ENCODE data around the gene B3GNT5. TPM values are rescaled to one million over a fixed set of nuclear protein-coding genes. Genes with fewer than 3 reads are reported as not detected.

B3GNT5 gene
- total and polyA plus RNA-seq, 3 donors from 2014 or later, result 5.9 to 18.3 (median 6.3) TPM

DNA sequence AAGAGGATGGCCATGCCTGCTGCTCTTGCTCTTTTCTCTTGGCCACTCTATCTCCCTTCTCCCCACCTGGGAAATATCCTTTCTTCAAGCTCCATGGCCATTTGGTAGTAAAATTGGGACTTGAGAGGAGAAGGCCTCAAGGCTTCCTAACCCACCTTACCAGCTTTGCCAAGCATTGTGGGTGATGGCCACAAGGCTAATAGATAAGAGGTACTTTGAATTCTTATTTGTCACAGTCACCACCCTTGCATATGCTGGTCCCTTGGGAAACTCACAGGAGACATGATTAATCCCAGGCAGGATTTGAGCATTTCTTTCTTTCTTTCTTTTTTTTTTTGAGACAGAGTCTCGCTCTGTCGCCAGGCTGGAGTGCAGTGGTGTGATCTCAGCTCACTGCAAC, 37.2 kb downstream of the B3GNT5 start:
- 73 to 95% methylated on average over 2 of the region's 2 CpGs for WGBS, 2 donors
- Histone ChIP-seq H3K9me3 (no peaks in the 10 kb centered on the region), H3K4me3 (no peak overlapping the region), H3K27me3 (no peaks in the 10 kb centered on the region), H3K4me1 (no peaks in the 10 kb centered on the region), H3K36me3 (ENCODE audit: low read depth, missing control alignments) (no peaks in the 10 kb centered on the region), H3K27ac (no peak overlapping the region)
- TF ChIP-seq POLR2A (IDR thresholded peaks at IDR 0.05), result no peak
- TF ChIP-seq, protein P1, sequence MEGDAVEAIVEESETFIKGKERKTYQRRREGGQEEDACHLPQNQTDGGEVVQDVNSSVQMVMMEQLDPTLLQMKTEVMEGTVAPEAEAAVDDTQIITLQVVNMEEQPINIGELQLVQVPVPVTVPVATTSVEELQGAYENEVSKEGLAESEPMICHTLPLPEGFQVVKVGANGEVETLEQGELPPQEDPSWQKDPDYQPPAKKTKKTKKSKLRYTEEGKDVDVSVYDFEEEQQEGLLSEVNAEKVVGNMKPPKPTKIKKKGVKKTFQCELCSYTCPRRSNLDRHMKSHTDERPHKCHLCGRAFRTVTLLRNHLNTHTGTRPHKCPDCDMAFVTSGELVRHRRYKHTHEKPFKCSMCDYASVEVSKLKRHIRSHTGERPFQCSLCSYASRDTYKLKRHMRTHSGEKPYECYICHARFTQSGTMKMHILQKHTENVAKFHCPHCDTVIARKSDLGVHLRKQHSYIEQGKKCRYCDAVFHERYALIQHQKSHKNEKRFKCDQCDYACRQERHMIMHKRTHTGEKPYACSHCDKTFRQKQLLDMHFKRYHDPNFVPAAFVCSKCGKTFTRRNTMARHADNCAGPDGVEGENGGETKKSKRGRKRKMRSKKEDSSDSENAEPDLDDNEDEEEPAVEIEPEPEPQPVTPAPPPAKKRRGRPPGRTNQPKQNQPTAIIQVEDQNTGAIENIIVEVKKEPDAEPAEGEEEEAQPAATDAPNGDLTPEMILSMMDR (IDR thresholded peaks at IDR 0.05), result no peak
- no peak for DNase-seq
- intact Hi-C loops (cut with DNase I; ENCODE audit: low total_unique reads), result no loop called here

DNA sequence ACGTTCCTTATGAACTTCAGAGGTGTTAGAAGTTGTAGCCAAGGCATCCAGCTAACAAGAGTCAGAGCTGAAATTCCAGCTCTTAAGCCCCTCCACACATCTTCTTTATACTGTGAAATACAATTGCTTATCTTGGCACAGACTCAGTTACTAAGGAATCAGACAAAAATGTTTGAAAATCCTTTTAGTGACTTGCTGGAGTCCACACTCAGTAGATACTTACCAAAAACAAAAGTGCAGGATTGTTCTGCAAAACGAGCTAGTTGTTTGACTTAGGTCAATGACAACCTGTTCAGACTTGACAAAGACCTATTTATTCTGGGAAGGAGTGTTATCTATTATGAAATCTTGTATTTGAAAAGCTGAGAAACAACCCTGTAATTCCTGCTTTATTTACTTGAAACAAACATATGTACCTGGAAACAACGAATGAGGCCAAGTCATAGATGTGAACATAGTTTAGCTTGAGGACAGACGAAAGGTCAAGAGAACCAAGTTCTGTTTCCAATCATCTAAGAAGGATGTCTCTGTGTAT, 38.5 kb downstream of the B3GNT5 start:
- 74 to 77% methylated on average over 4 of the region's 4 CpGs for WGBS, 2 donors
- Histone ChIP-seq H3K36me3 (ENCODE audit: low read depth, missing control alignments) (no peaks in the 10 kb centered on the region), H3K27me3 (no peaks in the 10 kb centered on the region), H3K27ac (no peak overlapping the region), H3K4me3 (no peak overlapping the region), H3K4me1 (no peaks in the 10 kb centered on the region), H3K9me3 (no peaks in the 10 kb centered on the region)
- TF ChIP-seq POLR2A (IDR thresholded peaks at IDR 0.05), result no peak
- TF ChIP-seq, protein P1 (IDR thresholded peaks at IDR 0.05), result no peak
- intact Hi-C loops (cut with DNase I; ENCODE audit: low total_unique reads), result no loop called here
- no peak for DNase-seq

DNA sequence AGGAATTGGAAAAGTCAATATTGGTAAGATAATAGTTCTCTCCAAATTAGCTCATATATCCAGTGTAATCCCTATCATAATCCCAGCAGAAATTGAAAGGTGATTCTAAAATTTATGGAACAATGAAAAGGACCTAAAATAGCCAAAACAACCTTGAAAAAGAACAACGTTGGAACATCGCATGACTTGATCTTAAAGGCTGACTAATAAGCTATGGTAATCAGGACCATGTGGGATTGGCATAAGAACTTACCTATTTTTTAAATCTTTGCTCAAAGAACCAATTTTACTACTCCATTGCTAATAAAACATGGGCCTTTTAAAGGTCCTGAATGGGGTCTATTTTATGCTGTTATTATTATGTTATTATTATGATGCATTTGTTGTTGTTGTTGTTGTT, 40.9 kb downstream of the B3GNT5 start:
- Histone ChIP-seq H3K9me3 (no peaks in the 10 kb centered on the region), H3K36me3 (ENCODE audit: low read depth, missing control alignments) (no peaks in the 10 kb centered on the region), H3K4me3 (no peak overlapping the region), H3K27me3 (no peaks in the 10 kb centered on the region), H3K4me1 (no peaks in the 10 kb centered on the region), H3K27ac (no peak overlapping the region)
- TF ChIP-seq POLR2A (IDR thresholded peaks at IDR 0.05), result no peak
- TF ChIP-seq, protein P1 (IDR thresholded peaks at IDR 0.05), result no peak
- intact Hi-C loops (cut with DNase I; ENCODE audit: low total_unique reads), result no loop called here
- WGBS, 2 donors, result 57 to 63% methylated on average over 2 of the region's 2 CpGs
- no peak for DNase-seq

DNA sequence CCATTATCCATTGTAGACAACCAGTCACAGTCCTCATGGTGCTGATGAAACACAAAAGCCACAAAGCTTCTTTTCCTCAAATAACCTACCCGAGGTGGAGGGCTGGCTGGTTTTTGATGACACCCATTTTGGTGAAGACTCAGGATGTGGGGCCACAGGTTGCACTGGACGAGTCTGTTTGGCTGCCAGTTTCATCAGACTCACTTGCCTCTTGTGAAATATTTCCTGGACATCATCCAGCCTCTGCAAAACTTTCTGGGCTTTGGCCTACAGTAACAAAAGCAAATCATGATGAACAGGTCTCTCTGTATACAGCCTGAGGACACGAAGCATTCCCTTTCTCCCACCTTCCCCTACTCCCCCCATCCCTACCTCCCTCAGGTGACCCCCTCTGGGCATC, 42.2 kb downstream of the B3GNT5 start:
- intact Hi-C loops (cut with DNase I; ENCODE audit: low total_unique reads), result no loop called here
- Histone ChIP-seq H3K9me3 (no peaks in the 10 kb centered on the region), H3K36me3 (ENCODE audit: low read depth, missing control alignments) (no peaks in the 10 kb centered on the region), H3K27me3 (no peaks in the 10 kb centered on the region), H3K4me3 (no peak overlapping the region), H3K4me1 (no peaks in the 10 kb centered on the region), H3K27ac (no peak overlapping the region)
- WGBS, 2 donors, result 70 to 82% methylated on average over 3 of the region's 3 CpGs
- no peak for TF ChIP-seq POLR2A (IDR thresholded peaks at IDR 0.05)
- TF ChIP-seq, protein P1 (IDR thresholded peaks at IDR 0.05), result no peak
- DNase-seq, result no peak

DNA sequence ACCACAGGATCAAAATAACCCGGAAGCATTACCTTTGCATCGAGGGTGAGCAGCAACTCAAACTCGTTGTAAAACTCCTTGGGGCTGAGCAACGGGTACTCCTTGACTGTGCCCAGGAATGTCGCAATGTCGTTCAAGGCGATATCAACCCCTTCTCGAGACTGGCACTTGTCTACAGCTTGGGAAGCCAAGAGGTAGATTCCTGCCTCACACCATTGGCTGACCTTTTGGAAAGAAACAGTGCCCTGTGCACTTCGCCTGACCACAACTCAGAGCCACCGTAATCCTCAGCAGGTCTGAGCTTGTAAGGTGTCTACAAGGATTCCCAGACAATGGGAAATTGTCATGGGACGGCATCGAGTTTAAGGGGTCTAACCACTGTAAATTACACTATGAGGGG, 43.9 kb downstream of the B3GNT5 start:
- Histone ChIP-seq H3K36me3 (ENCODE audit: low read depth, missing control alignments) (no peaks in the 10 kb centered on the region), H3K9me3 (no peaks in the 10 kb centered on the region), H3K27me3 (no peaks in the 10 kb centered on the region), H3K27ac (no peak overlapping the region), H3K4me1 (no peaks in the 10 kb centered on the region), H3K4me3 (no peak overlapping the region)
- no peak for DNase-seq
- WGBS, 2 donors, result 96 to 98% methylated on average over 12 of the region's 12 CpGs
- TF ChIP-seq, protein P1 (IDR thresholded peaks at IDR 0.05), result no peak
- TF ChIP-seq POLR2A (IDR thresholded peaks at IDR 0.05), result no peak
- intact Hi-C loops (cut with DNase I; ENCODE audit: low total_unique reads), result no loop called here

All from testis (tissue), 3 donors.